HG02943 (cell line): ENCODE results near the gene NDUFV2.
"Not testable (repeated sequence)": the region's sequence is repeated elsewhere in the genome, so short reads cannot be mapped to it uniquely, and the experiment has no call there.

Source experiments
- ATAC-seq: cut with Tn5 transposase; IDR thresholded peaks from one replicate; pipeline ENCODE4 v1.9.1; 2021; ENCODE audit warnings: mild to moderate bottlenecking, low read depth, moderate library complexity; ENCODE audit not compliant: unreplicated experiment

Gene NDUFV2

DNA sequence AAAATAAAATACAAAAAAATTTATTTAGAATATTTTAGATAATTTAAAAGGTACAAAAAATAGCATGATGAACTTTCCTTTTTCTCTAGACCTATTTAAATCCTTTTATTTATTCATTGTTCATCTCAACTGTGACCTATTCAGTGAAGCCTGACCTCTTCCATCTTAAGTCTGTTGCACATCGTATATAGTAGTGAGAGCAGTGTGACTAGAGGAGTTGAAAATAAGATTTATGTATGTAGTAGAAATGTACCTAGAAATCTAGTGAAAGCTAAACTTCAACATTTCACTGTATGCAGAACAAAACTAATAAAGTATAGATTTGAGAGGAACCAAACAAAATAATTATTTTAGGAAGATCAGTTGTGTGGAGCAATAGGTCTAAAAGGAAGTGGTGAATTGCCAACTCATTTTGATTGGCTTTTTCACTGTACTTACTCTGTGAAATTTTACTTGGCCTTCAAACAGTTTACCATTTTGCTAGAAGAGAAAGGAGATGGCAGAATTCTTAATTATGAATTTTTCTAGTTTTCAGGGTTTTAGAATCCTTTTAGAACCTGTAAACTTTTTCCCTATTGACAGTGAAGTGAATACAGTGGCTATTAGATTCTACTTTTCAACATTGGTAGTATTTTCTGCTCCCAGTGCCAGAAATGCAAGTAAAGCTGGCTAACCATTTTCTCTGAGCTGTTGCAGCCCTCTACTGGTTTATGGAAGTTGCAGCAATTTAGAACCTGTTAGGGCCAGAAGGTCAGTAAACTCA lies 45.1 kb downstream of the NDUFV2 start:
- peak; percentile 46 for ATAC-seq

DNA sequence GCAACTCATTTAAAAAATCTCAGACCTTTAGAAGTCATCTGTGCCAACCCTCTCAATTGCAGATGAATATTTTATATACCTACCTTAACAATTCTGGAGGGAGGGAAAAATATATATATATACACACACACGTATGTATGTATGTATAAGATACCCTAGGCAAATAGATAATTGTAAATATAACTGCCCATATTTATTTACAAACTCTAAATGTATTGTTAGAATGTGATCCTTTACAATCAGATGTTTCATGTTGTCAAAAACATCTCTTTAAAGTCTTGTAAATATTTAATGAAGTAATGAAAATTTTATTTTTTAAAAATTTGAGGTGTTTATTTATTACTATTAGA lies 45.7 kb downstream of the NDUFV2 start:
- no peak for ATAC-seq

DNA sequence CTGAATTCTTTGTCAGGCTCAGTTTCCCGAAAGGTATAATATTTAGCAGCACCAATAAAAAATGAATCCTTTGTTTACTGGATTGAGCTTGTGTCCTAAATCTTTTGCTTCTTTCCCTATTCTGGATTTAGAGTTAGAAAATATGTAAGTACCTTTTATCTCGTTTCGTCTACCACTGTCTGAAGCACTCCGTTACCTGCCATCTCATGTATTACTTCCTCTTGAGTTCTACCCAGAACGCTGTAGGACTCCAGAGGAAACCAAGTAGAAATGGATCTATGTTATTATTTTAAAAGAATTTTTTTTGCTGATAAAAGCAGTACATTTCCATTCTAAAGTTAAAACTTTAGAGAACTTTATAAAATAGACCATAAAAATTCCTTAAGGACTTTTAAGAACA lies 47.6 kb downstream of the NDUFV2 start:
- ATAC-seq: no peak

DNA sequence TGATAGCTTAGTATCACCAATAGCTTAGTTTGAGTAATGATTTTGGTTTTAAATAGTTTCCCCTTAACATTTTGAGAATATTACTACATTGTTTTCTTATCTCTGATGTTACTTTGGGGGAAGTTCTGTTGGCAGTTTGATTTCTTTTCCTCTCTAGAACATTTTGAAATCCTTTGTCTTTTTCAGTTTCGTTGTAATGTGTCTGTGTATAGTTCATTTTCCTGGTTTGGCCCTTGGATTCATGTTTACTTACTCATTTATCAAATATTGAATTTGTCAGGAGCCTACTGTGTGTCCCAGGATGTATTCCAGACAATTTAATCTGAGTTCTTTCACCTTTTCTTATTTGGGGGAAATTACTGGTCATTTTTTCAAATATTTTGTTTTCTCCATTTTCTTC lies 50.8 kb downstream of the NDUFV2 start:
- ATAC-seq: no peak

DNA sequence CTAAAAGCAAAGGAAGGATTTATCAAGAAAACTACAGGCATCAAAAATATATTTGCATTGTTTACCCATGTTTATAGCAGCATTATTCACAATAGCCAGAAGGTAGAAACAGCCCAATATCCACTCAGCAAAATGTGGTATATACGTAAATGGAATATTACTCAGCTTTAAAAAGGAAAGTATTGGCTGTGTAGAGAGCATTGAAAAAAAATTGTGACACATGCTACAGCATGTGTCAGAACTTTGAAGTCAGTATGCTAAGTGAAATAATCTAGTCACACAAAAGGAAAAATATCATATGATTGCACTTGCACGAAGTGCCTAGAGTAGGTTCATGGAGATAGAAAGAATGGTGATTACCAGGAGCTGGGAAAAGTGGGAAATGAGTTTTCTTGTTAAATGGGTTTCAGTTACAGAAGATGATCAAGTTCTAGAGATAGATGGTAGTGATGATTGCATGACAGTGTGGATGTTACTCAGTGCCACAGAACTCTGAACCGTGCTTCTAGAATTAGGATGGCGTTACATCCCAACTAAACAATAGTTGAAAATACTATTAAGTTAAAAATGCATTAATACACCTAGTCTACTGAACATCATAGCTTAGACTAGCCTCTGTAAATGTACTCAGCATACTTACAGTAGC lies 54.2 kb downstream of the NDUFV2 start:
- ATAC-seq: no peak

DNA sequence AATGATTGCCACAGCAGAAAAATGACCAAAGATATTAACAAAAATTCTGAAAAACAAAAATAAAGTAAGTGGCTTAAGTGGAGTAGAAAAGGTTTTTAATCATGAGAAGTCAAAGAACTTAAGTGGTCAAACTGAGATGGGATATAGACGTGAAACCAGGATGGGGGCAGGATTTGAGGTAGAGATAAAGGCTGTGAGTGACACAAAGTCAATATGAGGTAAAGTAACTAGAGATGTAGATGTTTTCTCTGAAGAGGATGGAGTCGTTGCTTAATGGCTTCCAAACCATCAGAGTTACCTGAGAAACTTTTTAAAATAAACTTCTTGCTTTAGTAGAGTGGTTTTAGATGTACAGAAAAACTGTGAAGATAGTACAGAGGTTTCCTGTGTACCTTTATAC lies 55.3 kb downstream of the NDUFV2 start:
- no peak for ATAC-seq

DNA sequence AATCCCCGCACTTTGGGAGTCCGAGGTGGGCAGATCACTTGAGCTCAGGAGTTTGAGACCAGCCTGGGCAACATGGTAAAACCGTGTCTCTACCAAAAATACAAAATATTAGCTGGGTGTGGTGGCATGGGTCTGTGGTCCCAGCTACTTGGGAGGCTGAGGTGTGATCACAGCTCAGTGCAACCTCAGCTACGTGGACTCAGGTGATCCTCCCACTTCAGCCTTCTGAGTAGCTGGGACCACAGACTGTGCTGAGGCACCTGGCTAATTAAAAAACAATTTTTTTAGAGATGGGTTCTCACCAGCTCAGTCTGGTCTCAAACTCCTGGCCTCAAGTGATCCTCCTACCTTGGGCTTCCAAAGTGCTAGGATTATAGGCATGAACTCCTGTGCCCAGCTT lies 57.5 kb downstream of the NDUFV2 start:
- ATAC-seq: no peak

DNA sequence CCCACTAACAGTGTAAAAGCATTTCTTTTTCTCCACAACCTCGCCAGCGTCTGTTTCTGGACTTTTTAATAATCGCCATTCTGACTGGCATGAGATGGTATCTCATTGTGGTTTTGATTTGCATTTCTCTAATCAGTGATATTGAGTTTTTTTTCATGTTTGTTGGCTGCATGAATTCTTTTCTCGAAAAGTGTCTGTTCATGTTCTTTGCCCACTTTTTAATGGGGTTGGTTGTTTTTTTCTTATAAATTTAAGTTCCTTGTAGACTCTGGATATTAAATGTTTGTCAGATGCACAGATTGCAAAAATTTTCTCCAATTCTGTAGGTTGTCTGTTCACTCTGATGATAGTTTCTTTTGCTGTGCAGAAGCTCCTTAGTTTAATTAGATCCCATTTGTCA lies 60.2 kb downstream of the NDUFV2 start:
- ATAC-seq: not testable (repeated sequence)

DNA sequence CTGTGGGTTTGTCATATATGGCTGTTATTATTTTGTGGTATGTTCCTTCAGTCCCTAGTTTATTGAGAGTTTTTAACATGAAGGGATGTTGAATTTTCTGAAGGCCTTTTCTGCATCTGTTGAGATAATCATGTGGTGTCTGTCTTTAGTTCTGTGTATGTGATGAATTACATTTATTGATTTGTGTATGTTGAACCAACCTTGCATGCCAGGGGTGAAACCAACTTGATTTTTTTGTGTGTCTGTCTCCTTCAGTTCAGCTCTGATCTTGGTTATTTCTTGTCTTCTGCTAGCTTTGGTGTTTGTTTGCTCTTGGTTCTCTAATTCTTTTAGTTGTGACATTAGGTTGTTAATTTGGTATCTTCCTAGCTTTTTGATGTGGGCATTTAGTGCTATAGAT lies 61.6 kb downstream of the NDUFV2 start:
- ATAC-seq: not testable (repeated sequence)

DNA sequence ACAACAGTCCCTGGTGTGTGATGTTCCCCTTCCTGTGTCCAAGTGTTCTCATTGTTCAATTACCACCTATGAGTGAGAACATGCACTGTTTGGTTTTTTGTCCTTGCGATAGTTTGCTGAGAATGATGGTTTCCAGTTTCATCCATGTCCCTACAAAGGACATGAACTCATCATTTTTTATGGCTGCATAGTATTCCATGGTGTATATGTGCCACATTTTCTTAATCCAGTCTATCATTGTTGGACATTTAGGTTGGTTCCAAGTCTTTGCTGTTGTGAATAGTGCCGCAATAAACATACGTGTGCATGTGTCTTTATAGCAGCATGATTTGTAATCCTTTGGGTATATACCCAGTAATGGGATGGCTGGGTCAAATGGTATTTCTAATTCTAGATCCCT lies 63.4 kb downstream of the NDUFV2 start:
- not testable (repeated sequence) for ATAC-seq

DNA sequence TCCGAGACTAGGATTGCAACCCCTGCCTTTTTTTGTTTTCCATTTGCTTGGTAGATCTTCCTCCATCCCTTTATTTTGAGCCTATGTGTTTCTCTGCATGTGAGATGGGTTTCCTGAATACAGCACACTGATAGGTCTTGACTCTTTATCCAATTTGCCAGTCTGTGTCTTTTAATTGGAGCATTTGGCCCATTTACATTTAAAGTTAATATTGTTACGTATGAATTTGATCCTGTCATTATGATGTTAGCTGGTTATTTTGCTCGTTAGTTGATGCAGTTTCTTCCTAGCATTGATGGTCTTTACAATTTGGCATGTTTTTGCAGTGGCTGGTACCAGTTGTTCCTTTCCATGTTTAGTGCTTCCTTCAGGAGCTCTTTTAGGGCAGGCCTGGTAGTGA lies 67.0 kb downstream of the NDUFV2 start:
- not testable (repeated sequence) for ATAC-seq

DNA sequence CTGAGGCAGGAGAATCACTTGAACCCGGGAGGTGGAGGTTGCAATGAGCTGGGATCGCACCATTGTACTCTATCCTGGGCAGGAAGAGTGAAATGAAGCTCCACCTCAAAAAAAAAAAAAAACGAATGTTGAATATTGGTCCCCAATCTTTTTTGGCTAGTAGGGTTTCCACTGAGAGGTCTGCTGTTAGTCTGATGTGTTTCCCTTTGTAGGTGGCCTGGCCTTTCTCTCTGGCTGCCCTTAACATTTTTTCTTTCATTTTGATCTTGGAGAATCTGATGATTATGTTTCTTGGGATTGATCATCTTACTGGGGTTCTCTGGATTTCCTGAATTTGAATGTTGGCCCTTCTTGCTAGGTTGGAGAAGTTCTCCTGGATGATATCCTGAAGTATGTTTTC lies 69.4 kb downstream of the NDUFV2 start:
- ATAC-seq: not testable (repeated sequence)

DNA sequence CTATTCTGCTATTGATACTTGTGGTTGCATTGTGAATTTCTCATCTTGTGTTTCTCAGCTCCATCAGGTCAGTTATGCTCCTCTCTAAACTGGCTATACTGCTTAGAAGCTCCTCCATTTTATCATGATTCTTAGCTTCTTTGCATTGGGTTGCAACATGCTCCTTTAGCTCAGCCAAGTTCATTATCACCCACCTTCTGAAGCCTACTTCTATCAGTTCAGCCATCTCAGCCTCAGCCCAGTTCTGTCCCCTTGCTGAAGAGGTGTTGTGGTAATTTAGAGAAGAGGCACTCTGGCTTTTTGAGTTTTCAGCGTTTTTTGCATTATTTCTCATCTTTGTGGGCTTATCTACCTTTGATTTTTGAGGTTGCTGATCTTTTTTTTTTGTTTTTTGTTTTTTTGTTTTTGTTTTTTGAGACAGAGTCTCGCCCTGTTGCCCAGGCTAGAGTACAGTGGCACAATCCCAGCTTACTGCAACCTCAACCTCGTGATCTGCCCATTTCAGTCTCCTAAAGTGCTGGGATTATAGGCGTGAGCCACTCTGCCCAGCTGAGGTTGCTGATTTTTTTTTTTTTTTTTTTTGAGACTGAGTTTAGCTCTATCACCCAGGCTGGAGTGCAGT lies 70.1 kb downstream of the NDUFV2 start:
- no peak for ATAC-seq

DNA sequence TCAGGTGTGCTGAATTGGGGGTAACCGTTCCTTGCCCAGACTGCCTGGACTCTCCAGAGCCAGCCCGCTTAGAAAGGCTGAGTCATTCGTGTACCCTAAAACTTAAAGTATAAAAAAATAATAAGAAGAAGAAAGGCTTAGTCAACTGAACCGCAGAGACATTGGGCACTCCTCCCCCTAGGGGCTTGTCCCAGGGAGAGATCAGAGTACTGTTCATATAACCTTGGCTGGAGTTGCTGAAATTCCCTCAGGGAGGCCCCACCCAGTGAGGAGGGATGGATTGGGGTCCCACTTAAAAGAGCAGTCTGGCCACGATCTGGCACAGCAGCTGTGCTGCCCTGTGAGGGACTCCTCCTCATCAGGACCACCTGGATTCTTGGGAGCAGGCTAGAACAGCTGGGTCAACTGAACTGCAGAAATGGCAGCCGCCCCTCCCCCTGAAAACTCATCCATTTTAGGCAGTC lies 71.3 kb downstream of the NDUFV2 start:
- no peak for ATAC-seq

DNA sequence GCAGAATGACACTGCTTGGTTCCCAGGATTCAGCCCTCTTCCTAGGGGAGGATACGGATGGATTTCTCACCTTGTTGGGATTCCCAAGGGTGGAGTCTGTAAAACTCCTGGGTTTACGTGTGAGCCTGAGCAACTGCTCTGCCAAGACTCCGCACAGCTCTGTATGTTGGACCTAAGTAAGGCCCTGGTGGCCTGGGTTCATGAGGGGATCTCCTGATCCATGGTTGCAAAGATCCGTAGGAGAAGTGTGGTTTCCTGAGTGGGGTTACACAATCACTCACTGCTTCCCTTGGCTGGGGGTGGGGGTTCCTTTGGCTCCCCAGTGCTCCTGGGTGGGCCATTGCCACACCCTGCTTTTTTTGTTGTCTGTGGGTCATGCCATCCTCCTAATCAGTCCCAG lies 71.8 kb downstream of the NDUFV2 start:
- no peak for ATAC-seq

DNA sequence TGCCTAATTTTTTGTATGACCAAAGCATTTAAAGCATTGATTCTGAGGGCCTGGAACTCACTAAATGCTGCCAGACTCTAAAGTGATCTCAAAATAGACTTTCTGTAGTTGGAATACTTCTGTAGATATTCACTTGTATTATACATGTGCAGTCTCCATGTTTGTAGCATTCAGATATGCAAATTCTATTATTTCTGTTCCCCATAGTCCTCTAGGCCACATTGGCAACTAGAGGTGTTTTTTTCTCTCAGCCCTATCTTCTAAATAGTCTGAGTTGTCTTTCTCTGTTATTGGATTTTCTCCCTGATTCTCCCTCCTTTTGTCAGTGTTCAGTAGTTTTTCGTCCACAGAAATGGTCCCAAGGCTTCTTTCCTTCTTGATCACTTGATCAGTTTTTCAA lies 72.6 kb downstream of the NDUFV2 start:
- ATAC-seq: no peak

DNA sequence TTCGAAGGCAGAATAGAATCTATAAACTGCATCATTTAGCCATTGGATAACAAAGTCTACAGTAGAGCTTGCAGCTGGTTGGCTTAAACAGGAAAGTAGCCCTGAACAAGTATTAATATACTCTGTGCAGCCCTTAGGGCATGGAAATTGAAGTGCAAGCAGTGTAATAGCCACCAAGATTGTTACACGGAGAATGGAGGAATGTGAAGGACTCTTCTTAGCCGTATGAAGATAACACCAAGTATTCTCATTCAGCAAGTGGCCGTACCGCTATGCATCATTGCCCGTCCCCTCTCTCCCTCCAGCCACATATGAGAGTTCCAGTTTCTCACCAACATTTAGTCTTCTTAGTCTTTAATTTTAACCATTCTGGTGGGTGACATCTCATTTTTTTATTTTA lies 74.5 kb downstream of the NDUFV2 start:
- ATAC-seq: no peak

DNA sequence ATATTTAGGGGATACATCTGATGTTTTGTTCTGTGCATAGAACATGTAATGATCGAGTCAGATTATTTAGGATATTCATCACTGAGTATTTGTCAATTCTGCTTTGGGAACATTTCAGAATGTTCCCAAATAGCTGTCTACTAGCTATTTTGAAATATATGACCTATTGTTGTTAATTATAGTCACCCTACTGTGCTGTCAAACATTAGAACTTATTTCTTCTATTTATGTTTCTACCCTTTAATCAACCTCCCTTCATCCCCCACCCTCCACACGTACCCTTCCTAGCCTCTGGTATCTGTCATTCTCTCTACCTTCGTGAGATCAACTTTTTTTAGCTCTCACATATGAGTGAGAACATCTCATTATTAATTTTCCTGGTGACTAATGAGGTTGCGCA lies 75.0 kb downstream of the NDUFV2 start:
- ATAC-seq: no peak

DNA sequence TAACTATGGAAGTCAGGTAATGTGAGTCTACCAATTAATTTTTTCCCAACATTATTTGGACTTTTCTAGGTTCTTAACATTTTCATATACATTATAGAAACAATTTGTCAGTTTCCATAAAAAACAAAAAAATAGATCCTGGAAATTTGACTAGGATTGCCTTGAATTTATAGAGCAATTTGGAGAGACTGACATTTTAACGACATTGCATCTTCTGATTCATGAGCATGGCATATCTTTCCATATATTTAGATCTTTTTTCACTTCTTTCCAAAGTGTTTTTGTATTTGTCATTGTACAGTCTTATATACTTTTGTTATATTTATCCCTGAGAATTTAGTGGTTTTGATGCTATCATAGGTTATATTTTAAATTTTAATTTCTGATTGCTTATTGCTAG lies 76.1 kb downstream of the NDUFV2 start:
- ATAC-seq: no peak

DNA sequence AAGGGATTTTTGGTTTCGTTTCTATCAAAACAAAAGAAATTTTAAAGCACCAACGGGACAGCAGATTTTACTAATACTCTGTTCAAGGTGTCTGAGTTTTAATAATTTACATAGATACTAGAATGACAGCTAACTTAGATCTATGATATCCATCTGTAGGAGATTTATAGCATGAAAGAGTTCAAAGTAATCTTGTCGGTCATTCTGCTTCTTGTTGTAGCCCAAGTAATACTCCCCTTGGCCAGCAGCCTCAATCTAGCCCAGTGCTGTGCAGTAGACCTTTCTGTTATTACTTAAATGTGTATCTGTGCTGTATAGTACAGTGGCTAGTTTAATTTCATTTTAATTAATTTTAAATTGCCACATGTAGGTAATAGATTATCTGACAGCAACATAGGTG lies 78.8 kb downstream of the NDUFV2 start:
- no peak for ATAC-seq

DNA sequence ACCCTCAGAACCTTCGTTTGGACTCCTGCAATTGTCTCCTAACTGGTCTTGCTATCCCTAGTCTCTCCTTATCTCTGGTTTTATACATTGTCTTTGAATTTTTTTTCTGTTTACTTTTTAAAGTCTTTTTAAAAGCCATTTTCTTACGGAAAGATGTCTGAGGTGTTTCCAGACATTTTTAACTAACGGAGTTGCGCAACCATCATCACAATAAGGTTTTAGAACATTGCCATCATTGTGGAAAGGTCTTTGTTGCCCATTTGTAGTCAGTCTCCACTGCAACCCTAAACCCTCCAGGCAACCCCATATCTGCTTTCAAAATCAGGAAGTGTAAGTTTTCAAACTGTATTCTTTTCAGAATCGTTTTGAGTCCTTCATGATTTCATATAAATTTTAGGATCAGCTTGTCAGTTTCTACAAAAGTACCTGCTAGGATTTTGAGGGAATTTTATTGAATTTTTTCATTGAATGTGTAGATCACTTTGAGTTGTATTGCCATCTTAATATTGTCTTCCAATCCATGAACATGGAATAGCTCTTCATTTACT lies 80.4 kb downstream of the NDUFV2 start:
- no peak for ATAC-seq
